Endodermal cell (in vitro differentiated cells): ENCODE measurements around the gene SLC12A3. TPM values are rescaled to one million over a fixed set of nuclear protein-coding genes. Genes with fewer than 3 reads are reported as not detected.

Experiments used
- DNase-seq: peaks from one replicate; pipeline ENCODE4 v3.0.0-alpha.2; 2017
- H3K27ac ChIP-seq: 2 replicates; pipeline ENCODE4 v1.5.1; 2013; ENCODE audit warnings: mild to moderate bottlenecking, low read depth, low read length, moderate library complexity
- H3K27me3 ChIP-seq: 2 replicates; pipeline ENCODE4 v1.6.1; 2013; ENCODE audit warnings: mild to moderate bottlenecking, low read length, moderate library complexity; ENCODE audit not compliant: insufficient read depth, control insufficient read depth, poor library complexity, severe bottlenecking
- H3K36me3 ChIP-seq: 2 replicates; pipeline ENCODE4 v1.7.0; 2013; ENCODE audit warnings: mild to moderate bottlenecking, low read length, moderate library complexity; ENCODE audit not compliant: control insufficient read depth, insufficient read depth
- H3K4me1 ChIP-seq: one replicate; pipeline ENCODE4 v1.7.0; 2013; ENCODE audit warnings: low read length; ENCODE audit not compliant: control insufficient read depth, insufficient read depth
- H3K4me3 ChIP-seq: 2 replicates; pipeline ENCODE4 v1.5.1; 2013; ENCODE audit warnings: mild to moderate bottlenecking, low read length, moderate library complexity
- H3K9ac ChIP-seq: 2 replicates; pipeline ENCODE4 v1.6.1; 2013; ENCODE audit warnings: mild to moderate bottlenecking, low read length, moderate library complexity; ENCODE audit not compliant: poor library complexity, severe bottlenecking; ENCODE audit errors: extremely low read depth
- H3K9me3 ChIP-seq: 2 replicates; pipeline ENCODE4 v1.6.1; 2013; ENCODE audit warnings: mild to moderate bottlenecking, low read length, moderate library complexity; ENCODE audit not compliant: control insufficient read depth
- H3K27ac Mint-ChIP-seq: 2 replicates; pipeline ENCODE4 v1.8.0; 2020; ENCODE audit warnings: mixed read lengths
- H3K27me3 Mint-ChIP-seq: 2 replicates; pipeline ENCODE4 v1.8.0; 2021; ENCODE audit warnings: mild to moderate bottlenecking, mixed read lengths; ENCODE audit not compliant: insufficient read depth
- H3K36me3 Mint-ChIP-seq: 2 replicates; pipeline ENCODE4 v1.8.0; 2020; ENCODE audit warnings: low read depth, mixed read lengths
- H3K4me1 Mint-ChIP-seq: 2 replicates; pipeline ENCODE4 v1.8.0; 2020; ENCODE audit warnings: mixed read lengths
- H3K4me3 Mint-ChIP-seq: 2 replicates; pipeline ENCODE4 v1.8.0; 2020; ENCODE audit warnings: mild to moderate bottlenecking, moderate library complexity, mixed read lengths
- H3K9me3 Mint-ChIP-seq: 2 replicates; pipeline ENCODE4 v1.8.0; 2020; ENCODE audit warnings: mild to moderate bottlenecking, mixed read lengths
- CTCF ChIP-seq: fragments of 200-600 bp; sonication (generic); conservative IDR thresholded peaks from 2 replicates; pipeline ENCODE4 v1.5.0; 2021; ENCODE audit warnings: antibody characterized with exemption, mild to moderate bottlenecking
- WGBS, 2 experiments: methylation state at CpG; one replicate each; pipeline versions ENCODE4 v1.1.5 to v1.1.7; 2013; ENCODE audit warnings: missing lambda C conversion rate in 2 of 2, mixed read lengths in 1 of 2; ENCODE audit not compliant: insufficient coverage in 1 of 2, insufficient read length in 1 of 2; 5-methylcytosine and 5-hydroxymethylcytosine counted together
- total RNA-seq, 2 donors: library from RNA; stranded (reverse); fragmentation: NEBNext Ultra II Directional in 1 of 2; extraction: Animal tissue kit (Norgen Biotek cat#: 25700) in 1 of 2; gene quantifications; 2 replicates in 1 of 2; 3 replicates in 1 of 2; pipeline ENCODE4 v1.2.1, GENCODE V29; 2021

The SLC12A3 gene
- total RNA-seq, 2 donors from 2014 or later = not detected

DNA sequence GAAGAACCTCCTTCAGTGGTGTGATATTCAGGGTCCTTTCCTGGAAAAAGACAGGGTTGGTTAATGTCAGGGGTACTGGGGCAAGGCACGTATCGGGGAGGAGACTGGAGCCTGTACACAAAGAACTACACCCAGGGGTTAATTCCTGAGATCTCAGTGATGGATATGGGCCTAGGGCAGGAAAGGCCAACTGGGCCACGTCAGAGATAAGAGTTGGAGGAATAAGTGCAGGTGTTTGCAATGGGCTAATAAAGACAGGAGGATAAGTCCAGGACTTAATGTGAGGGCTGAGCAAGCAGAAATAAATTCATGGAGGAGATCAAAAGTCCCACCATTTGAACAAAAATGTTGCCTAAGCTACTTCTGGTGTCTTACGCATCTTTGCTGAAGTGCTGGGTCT is 56.6 kb downstream of the SLC12A3 start:
- Mint-ChIP-seq H3K27ac (no peak overlapping the region), H3K4me3 (no peak overlapping the region), H3K27me3 (peaks cover 3% of the 10 kb centered on the region), H3K4me1 (peaks cover 7% of the 10 kb centered on the region), H3K36me3 (no peaks in the 10 kb centered on the region), H3K9me3 (no peaks in the 10 kb centered on the region)
- WGBS, 2 experiments = 93 to 100% methylated on average over 2 to 4 of the region's 4 CpGs
- no peaks in the 10 kb centered on the region for H3K36me3 ChIP-seq
- H3K27me3 ChIP-seq = no peaks in the 10 kb centered on the region
- no peak for DNase-seq
- H3K27ac ChIP-seq = no peak overlapping the region
- no peak overlapping the region for H3K4me3 ChIP-seq
- H3K9ac ChIP-seq = no peak overlapping the region
- no peaks in the 10 kb centered on the region for H3K4me1 ChIP-seq
- no peak for TF ChIP-seq CTCF
- no peaks in the 10 kb centered on the region for H3K9me3 ChIP-seq

- peaks cover 7% of the 10 kb centered on the region for H3K4me1 Mint-ChIP-seq
- no peaks in the 10 kb centered on the region for H3K9me3 Mint-ChIP-seq
- H3K4me3 ChIP-seq = no peak overlapping the region
- no peaks in the 10 kb centered on the region for H3K4me1 ChIP-seq
- no peak for DNase-seq
- no peaks in the 10 kb centered on the region for H3K9me3 ChIP-seq
- no peak overlapping the region for H3K27ac ChIP-seq
- WGBS, 2 experiments = 95 to 100% methylated on average over 4 to 8 of the region's 9 CpGs
- H3K9ac ChIP-seq = no peak overlapping the region
- H3K4me3 Mint-ChIP-seq = no peak overlapping the region
- no peaks in the 10 kb centered on the region for H3K36me3 Mint-ChIP-seq
- no peak for TF ChIP-seq CTCF
- no peaks in the 10 kb centered on the region for H3K36me3 ChIP-seq
- no peaks in the 10 kb centered on the region for H3K27me3 Mint-ChIP-seq
- no peaks in the 10 kb centered on the region for H3K27me3 ChIP-seq
- no peak overlapping the region for H3K27ac Mint-ChIP-seq
Measured at GRCh38 chr16:56923481-56924091, 58.6 kb downstream of the SLC12A3 start.

DNA sequence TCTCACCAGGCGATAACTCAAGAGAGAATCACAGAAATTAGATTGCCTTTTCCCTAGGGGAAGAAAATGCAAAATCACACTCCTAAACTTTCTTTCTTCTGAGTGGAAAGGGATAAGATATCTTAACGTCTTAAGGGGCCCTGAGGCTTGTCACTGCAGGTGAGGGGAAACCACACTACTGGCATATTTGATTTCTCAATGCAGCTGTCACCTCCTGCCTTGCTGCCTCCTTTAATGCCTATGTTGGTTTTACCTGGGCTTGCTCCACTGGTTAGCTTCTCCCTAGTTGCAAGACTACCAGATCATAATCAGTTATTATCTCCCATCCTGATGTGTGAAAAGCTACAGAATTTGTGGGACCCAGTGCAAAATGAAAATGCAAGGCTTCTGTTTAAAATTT is 62.5 kb downstream of the SLC12A3 start:
- no peaks in the 10 kb centered on the region for H3K27me3 ChIP-seq
- H3K4me3 Mint-ChIP-seq = no peak overlapping the region
- 79 to 93% methylated on average over 2 of the region's 2 CpGs for WGBS, 2 experiments
- H3K27ac ChIP-seq = no peak overlapping the region
- H3K9ac ChIP-seq = no peak overlapping the region
- no peaks in the 10 kb centered on the region for H3K36me3 ChIP-seq
- H3K36me3 Mint-ChIP-seq = no peaks in the 10 kb centered on the region
- no peak overlapping the region for H3K27ac Mint-ChIP-seq
- no peak overlapping the region for H3K4me3 ChIP-seq
- H3K4me1 ChIP-seq = no peaks in the 10 kb centered on the region
- H3K9me3 ChIP-seq = no peaks in the 10 kb centered on the region
- peaks cover 12% of the 10 kb centered on the region for H3K4me1 Mint-ChIP-seq
- TF ChIP-seq CTCF = no peak
- DNase-seq = no peak
- no peaks in the 10 kb centered on the region for H3K9me3 Mint-ChIP-seq
- H3K27me3 Mint-ChIP-seq = no peaks in the 10 kb centered on the region
